Measurements from ENCODE around the gene NFIB.

NFIB gene

GRCh38 chr9:14209399-14210345, 104.3 kb downstream of the NFIB start:
- DNase-seq: no peak

GRCh38 chr9:14207352-14207995, 106.5 kb downstream of the NFIB start:
- no peak for DNase-seq

DNA sequence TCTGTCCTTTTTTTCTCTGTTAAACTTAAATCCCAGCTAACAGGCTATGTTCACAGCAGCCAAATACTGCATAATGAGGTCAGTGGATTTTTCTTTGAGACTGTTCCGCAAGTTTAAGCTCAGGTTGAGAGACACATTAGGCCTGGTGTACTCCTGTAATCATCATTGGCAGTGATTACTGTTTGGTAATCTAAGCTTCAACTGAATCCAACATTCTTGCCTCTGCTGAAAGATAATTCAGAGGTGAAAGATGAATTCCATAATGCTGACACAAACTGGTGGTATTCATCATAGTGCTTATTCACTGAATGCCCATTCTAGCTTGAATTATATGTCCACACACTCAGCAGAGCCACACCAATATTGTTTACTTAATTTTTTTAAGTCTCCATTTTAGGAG, 108.5 kb downstream of the NFIB start:
- DNase-seq: no peak

- no peak for DNase-seq
Measured at GRCh38 chr9:14203356-14204056, 110.4 kb downstream of the NFIB start.

- no peak for DNase-seq
Measured at GRCh38 chr9:14198841-14199455, 115.0 kb downstream of the NFIB start.

DNA sequence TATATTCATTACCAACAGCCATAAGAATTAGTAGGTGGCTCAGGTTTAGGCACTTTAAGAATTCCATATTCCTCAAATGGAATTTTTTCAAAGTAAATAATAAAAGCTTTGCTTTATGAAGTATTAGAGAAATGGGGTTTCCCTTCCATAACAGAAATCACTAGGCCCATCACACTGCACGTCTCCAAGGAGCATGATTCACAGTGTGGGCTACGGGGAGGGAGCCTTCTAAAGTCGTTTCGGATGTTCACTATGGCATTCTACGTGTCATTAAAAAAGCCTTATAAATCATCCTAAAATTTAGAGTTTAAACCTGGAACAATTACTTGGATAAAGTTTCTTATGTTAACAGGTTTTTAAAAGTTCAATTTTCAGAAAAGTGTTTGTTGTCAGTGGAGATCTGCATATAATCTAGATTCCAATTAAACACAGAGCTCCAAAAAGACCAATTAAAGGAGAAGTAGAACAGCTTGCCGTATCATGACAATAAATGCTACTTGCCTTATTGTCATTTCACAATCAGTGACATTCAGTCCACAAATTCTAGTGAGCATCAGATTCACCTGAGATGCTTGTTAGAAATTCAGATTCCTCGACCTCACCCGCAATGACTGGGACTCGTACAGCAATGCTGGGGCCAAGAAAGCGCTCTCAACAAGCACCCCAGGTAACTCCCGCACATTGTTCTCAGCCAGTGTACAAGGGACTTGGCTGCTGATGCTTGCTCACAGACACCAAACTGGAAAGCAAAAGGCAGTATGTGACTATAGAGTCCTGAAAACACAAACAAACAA, 115.7 kb downstream of the NFIB start:
- DNase-seq: no peak

GRCh38 chr9:14197325-14197858, 116.5 kb downstream of the NFIB start:
- DNase-seq: no peak

DNA sequence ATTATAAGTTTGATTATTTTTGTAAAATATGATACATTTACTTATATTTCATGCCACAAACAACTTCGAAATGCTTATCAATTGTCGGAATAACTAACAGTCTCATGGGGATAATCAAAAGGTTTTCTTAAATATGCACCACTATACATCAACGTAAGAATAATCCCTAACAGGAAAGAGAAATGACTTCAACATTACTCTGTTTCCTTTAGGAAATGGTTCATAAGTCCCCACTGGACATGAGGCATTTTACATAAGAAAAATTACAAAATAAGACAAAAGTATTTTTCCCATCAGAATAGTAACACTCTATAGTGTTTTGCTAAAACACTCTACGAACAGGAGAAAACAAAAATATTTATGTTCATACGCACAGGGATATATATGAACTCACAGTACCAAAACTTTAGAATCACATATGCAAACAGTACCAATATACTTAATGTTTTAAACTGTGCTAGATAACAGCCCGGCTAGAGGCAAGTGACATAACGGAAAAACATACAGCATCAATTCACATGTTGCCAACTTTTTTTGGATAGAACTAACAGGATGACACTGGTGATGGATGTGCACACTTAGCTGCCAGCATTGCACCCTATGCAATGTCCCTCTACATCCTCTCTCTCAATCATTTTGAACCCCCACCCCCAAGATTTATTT, 120.5 kb downstream of the NFIB start:
- no peak for DNase-seq

DNA sequence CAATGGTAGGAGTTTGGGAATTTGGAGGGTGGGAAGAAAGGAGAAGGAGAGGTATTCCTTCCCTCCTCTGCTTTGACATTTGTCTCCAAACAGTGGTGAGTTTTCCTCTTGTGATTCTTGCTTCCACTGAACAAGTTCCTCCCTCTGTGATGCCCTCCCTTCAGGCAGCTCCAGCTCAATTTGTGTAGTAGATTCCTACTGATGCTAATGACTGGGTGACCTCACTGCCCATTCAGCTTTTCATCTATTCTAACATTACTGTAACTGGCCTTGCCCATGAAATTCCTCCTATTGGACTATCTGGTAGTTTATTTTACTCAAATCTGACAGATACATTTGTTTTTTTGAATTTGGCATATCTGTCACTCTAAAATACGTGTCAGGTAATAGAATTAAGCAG, 121.4 kb downstream of the NFIB start:
- no peak for DNase-seq

- DNase-seq: no peak
Measured at GRCh38 chr9:14191512-14191911, 122.4 kb downstream of the NFIB start.

DNA sequence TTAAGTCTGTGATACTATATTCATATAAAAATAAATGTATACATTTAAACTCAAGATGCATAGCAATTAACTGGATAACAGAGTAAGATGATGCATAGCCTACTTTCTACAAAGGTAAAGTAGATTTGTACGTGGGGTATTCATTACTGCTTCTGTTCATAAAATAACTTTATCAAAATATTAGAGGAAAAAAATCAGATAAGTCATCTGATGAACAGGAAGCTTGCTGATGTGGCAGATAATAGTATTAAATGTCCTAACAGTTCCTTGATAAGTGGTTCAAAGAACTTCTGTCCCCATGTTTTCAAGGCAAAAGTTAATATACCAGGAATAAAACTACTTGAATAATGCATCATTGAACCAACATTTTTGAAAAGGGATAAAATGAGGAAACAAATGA, 123.7 kb downstream of the NFIB start:
- no peak for DNase-seq

DNA sequence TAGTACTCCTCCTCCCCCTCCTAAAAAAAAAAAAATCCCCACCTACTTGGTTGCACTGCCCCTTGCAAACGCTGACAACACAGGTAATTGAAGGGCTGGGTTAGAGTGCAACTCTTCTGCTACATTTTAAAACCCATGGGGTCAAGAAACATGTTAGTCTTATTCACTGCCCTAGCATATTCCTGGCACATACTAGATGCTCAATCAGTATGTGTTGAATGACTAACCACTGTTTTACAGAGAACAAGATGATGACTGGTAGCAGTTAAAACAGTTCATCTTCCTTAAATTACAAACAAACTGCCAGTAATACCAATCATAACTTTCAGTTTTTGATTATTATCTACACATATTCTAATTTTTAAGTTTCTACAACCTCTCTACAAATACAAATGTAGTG, 124.4 kb downstream of the NFIB start:
- DNase-seq: no peak

GRCh38 chr9:14189146-14189545, 124.8 kb downstream of the NFIB start:
- no peak for DNase-seq

- DNase-seq: no peak
Measured at GRCh38 chr9:14188538-14188937, 125.4 kb downstream of the NFIB start.

GRCh38 chr9:14188011-14188410, 125.9 kb downstream of the NFIB start:
- no peak for DNase-seq

- no peak for DNase-seq
Measured at GRCh38 chr9:14186096-14186495, 127.8 kb downstream of the NFIB start.

GRCh38 chr9:14185016-14185415, 128.9 kb downstream of the NFIB start:
- no peak for DNase-seq

- DNase-seq: no peak
Measured at GRCh38 chr9:14183001-14183400, 130.9 kb downstream of the NFIB start.

- DNase-seq: no peak
Measured at GRCh38 chr9:14180960-14181537, 132.9 kb downstream of the NFIB start.

GRCh38 chr9:14180093-14180959, 133.6 kb downstream of the NFIB start:
- no peak for DNase-seq

Data from activated CD4-positive, alpha-beta T cell treated with anti-CD3 and anti-CD28 coated beads, Interleukin-2, amount 50 U/mL, for 4 hours (primary cell).